ENCODE results near the gene DPRX.

- TF ChIP-seq EZH2 (IDR thresholded peaks at IDR 0.05; ENCODE audit: borderline replicate concordance, insufficient read depth, low read length, poor library complexity, severe bottlenecking), result no peak
- TF ChIP-seq CTCF (IDR thresholded peaks at IDR 0.05; ENCODE audit: poor library complexity, severe bottlenecking), result no peak
- TF ChIP-seq SMC3 (conservative IDR thresholded peaks at IDR 0.05; ENCODE audit: poor library complexity), result no peak
- TF ChIP-seq, protein P1, sequence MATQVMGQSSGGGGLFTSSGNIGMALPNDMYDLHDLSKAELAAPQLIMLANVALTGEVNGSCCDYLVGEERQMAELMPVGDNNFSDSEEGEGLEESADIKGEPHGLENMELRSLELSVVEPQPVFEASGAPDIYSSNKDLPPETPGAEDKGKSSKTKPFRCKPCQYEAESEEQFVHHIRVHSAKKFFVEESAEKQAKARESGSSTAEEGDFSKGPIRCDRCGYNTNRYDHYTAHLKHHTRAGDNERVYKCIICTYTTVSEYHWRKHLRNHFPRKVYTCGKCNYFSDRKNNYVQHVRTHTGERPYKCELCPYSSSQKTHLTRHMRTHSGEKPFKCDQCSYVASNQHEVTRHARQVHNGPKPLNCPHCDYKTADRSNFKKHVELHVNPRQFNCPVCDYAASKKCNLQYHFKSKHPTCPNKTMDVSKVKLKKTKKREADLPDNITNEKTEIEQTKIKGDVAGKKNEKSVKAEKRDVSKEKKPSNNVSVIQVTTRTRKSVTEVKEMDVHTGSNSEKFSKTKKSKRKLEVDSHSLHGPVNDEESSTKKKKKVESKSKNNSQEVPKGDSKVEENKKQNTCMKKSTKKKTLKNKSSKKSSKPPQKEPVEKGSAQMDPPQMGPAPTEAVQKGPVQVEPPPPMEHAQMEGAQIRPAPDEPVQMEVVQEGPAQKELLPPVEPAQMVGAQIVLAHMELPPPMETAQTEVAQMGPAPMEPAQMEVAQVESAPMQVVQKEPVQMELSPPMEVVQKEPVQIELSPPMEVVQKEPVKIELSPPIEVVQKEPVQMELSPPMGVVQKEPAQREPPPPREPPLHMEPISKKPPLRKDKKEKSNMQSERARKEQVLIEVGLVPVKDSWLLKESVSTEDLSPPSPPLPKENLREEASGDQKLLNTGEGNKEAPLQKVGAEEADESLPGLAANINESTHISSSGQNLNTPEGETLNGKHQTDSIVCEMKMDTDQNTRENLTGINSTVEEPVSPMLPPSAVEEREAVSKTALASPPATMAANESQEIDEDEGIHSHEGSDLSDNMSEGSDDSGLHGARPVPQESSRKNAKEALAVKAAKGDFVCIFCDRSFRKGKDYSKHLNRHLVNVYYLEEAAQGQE (IDR thresholded peaks at IDR 0.05; ENCODE audit: borderline replicate concordance), result no peak
These were observed 23.4 kb upstream of the DPRX start for GRCh38 chr19:53608381-53608780.
